H9 (cell line): ENCODE results near the gene TMPRSS6. TPM values are rescaled to one million over a fixed set of nuclear protein-coding genes. Genes with fewer than 3 reads are reported as not detected.

ENCODE experiments used
- DNase-seq: peaks from one replicate; pipeline ENCODE4 v3.0.0-alpha.2; 2017
- H2AFZ ChIP-seq: one replicate; pipeline ENCODE4 v1.6.1; 2013; ENCODE audit warnings: mild to moderate bottlenecking, low read length, control low read depth, moderate library complexity
- H2AK5ac ChIP-seq: 2 replicates; pipeline ENCODE4 v1.6.1; 2013; ENCODE audit warnings: low read length, control low read depth, mixed read lengths; ENCODE audit not compliant: insufficient read length
- H2BK120ac ChIP-seq: one replicate; pipeline ENCODE4 v1.6.1; 2013; ENCODE audit warnings: low read depth, mild to moderate bottlenecking, low read length, control low read depth, inconsistent platforms; ENCODE audit not compliant: poor library complexity, severe bottlenecking
- H2BK12ac ChIP-seq: 2 replicates; pipeline ENCODE4 v1.6.1; 2013; ENCODE audit warnings: low read length, control low read depth, mixed read lengths, low read depth; ENCODE audit not compliant: insufficient read length
- H2BK15ac ChIP-seq: 2 replicates; pipeline ENCODE4 v1.6.1; 2013; ENCODE audit warnings: low read depth, low read length, control low read depth
- H2BK20ac ChIP-seq: one replicate; pipeline ENCODE4 v1.6.1; 2013; ENCODE audit warnings: low read depth, mild to moderate bottlenecking, low read length, control low read depth, inconsistent platforms; ENCODE audit not compliant: poor library complexity, severe bottlenecking
- H2BK5ac ChIP-seq: 2 replicates; pipeline ENCODE4 v1.6.1; 2013; ENCODE audit warnings: low read length, control low read depth, mixed read lengths; ENCODE audit not compliant: insufficient read length
- H3K14ac ChIP-seq: 2 replicates; pipeline ENCODE4 v1.6.1; 2013; ENCODE audit warnings: low read length, control low read depth; ENCODE audit not compliant: insufficient read depth
- H3K18ac ChIP-seq: 2 replicates; pipeline ENCODE4 v1.6.1; 2013; ENCODE audit warnings: low read depth, mild to moderate bottlenecking, mixed read lengths, low read length, control low read depth; ENCODE audit not compliant: insufficient read length
- H3K23ac ChIP-seq: 2 replicates; pipeline ENCODE4 v1.6.1; 2013; ENCODE audit warnings: low read length, control low read depth, mixed read lengths, low read depth; ENCODE audit not compliant: insufficient read length
- H3K23me2 ChIP-seq: 2 replicates; pipeline ENCODE4 v1.6.1; 2013; ENCODE audit warnings: low read depth, mild to moderate bottlenecking, mixed read lengths, low read length, control low read depth; ENCODE audit not compliant: insufficient read length, poor library complexity, severe bottlenecking
- H3K27ac ChIP-seq: 2 replicates; pipeline ENCODE4 v1.5.1; 2013; ENCODE audit warnings: low read length, control low read depth, mixed read lengths, low read depth; ENCODE audit not compliant: insufficient read length
- H3K27me3 ChIP-seq: 2 replicates; pipeline ENCODE4 v1.6.1; 2013; ENCODE audit warnings: low read length, control low read depth, inconsistent platforms; ENCODE audit not compliant: insufficient read depth
- H3K4ac ChIP-seq: 2 replicates; pipeline ENCODE4 v1.6.1; 2013; ENCODE audit warnings: low read depth, mild to moderate bottlenecking, control low read depth, inconsistent platforms, low read length, moderate library complexity
- H3K4me1 ChIP-seq: 2 replicates; pipeline ENCODE4 v1.6.1; 2013; ENCODE audit warnings: low read length, control low read depth, inconsistent platforms; ENCODE audit not compliant: insufficient read depth
- H3K4me2 ChIP-seq: 2 replicates; pipeline ENCODE4 v1.6.1; 2013; ENCODE audit warnings: low read length, control low read depth, mixed read lengths; ENCODE audit not compliant: insufficient read length, insufficient read depth
- H3K56ac ChIP-seq: 2 replicates; pipeline ENCODE4 v1.6.1; 2013; ENCODE audit warnings: low read depth, mild to moderate bottlenecking, mixed read lengths, low read length, control low read depth; ENCODE audit not compliant: insufficient read length
- H3K79me1 ChIP-seq: 2 replicates; pipeline ENCODE4 v1.6.1; 2013; ENCODE audit warnings: low read depth, mild to moderate bottlenecking, moderate library complexity, low read length, control low read depth, inconsistent platforms; ENCODE audit not compliant: insufficient read depth, poor library complexity, severe bottlenecking
- H3K79me2 ChIP-seq: 2 replicates; pipeline ENCODE4 v1.6.1; 2013; ENCODE audit warnings: low read length, control low read depth, inconsistent platforms; ENCODE audit not compliant: insufficient read depth
- H3K9ac ChIP-seq: 2 replicates; pipeline ENCODE4 v1.6.1; 2013; ENCODE audit warnings: low read length, control low read depth, mixed read lengths; ENCODE audit not compliant: insufficient read length; ENCODE audit errors: extremely low read depth
- H3K9me3 ChIP-seq: one replicate; pipeline ENCODE4 v1.6.1; 2013; ENCODE audit warnings: low read depth, low read length, inconsistent platforms; ENCODE audit not compliant: control insufficient read depth
- H3T11ph ChIP-seq: one replicate; pipeline ENCODE4 v1.6.1; 2013; ENCODE audit warnings: mild to moderate bottlenecking, low read length, control low read depth, inconsistent platforms
- H4K20me1 ChIP-seq: one replicate; pipeline ENCODE4 v1.6.1; 2013; ENCODE audit not compliant: control insufficient read depth, insufficient read length, insufficient read depth
- H4K5ac ChIP-seq: 2 replicates; pipeline ENCODE4 v1.6.1; 2013; ENCODE audit warnings: low read depth, mild to moderate bottlenecking, mixed read lengths, low read length, control low read depth; ENCODE audit not compliant: insufficient read length
- H4K8ac ChIP-seq: replicated peaks from 2 replicates; pipeline ENCODE4 v1.6.1; 2013; ENCODE audit warnings: low read length, control low read depth, mixed read lengths, low read depth; ENCODE audit not compliant: insufficient read length
- H4K91ac ChIP-seq: 2 replicates; pipeline ENCODE4 v1.6.1; 2013; ENCODE audit warnings: low read depth, mild to moderate bottlenecking, moderate library complexity, mixed read lengths, low read length, control low read depth; ENCODE audit not compliant: insufficient read length
- H3K27ac Mint-ChIP-seq, 3 experiments: 2 replicates in 2 of 3; 3 replicates in 1 of 3; pipeline ENCODE4 v1.8.0; 2020 to 2021; ENCODE audit warnings: mixed read lengths in 3 of 3, mild to moderate bottlenecking in 1 of 3, moderate library complexity in 1 of 3
- H3K27me3 Mint-ChIP-seq: 2 replicates; pipeline ENCODE4 v1.8.0; 2021; ENCODE audit warnings: low read depth, mild to moderate bottlenecking, moderate library complexity, mixed read lengths
- H3K36me3 Mint-ChIP-seq, 3 experiments: 2 replicates in 2 of 3; 3 replicates in 1 of 3; pipeline ENCODE4 v1.8.0; 2020 to 2021; ENCODE audit warnings: low read depth in 3 of 3, mixed read lengths in 3 of 3; ENCODE audit not compliant: insufficient read depth in 1 of 3
- H3K4me1 Mint-ChIP-seq, 2 experiments: 2 replicates each; pipeline ENCODE4 v1.8.0; 2020; ENCODE audit warnings: mixed read lengths in 2 of 2
- H3K4me3 Mint-ChIP-seq, 2 experiments: 2 replicates in 1 of 2; 3 replicates in 1 of 2; pipeline ENCODE4 v1.8.0; 2020 to 2021; ENCODE audit warnings: mild to moderate bottlenecking in 2 of 2, mixed read lengths in 2 of 2, moderate library complexity in 1 of 2
- H3K9me3 Mint-ChIP-seq, 2 experiments: 2 replicates in 1 of 2; 3 replicates in 1 of 2; pipeline ENCODE4 v1.8.0; 2020; ENCODE audit warnings: mild to moderate bottlenecking in 2 of 2, mixed read lengths in 2 of 2, moderate library complexity in 1 of 2
- CTCF ChIP-seq: fragments of 200-600 bp; sonication (generic); conservative IDR thresholded peaks from 3 replicates; pipeline ENCODE4 v1.8.0; 2021; ENCODE audit warnings: antibody characterized with exemption, mild to moderate bottlenecking
- WGBS: extraction: QIAGEN DNeasy Blood & Tissue Kit; methylation state at CpG from one replicate; pipeline ENCODE4 v1.1.7; 2013; ENCODE audit warnings: missing lambda C conversion rate, low lambda C conversion rate, mixed read lengths; ENCODE audit not compliant: insufficient read length; ENCODE audit errors: extremely low coverage; 5-methylcytosine and 5-hydroxymethylcytosine counted together
- total RNA-seq: library from RNA; stranded (reverse); gene quantifications from 2 replicates; pipeline ENCODE4 v1.2.1, GENCODE V29; 2021

The TMPRSS6 gene
- total RNA-seq, 1 experiment from 2014 or later = not detected

- Histone ChIP-seq H2BK20ac (no peak overlapping the region), H3K79me1 (no peaks in the 10 kb centered on the region), H2AK5ac (no peak overlapping the region), H4K20me1 (peaks cover 2% of the 10 kb centered on the region), H3K4me2 (no peak overlapping the region), H3K4me1 (no peaks in the 10 kb centered on the region), H2BK12ac (no peak overlapping the region), H3T11ph (no peak overlapping the region), H3K4ac (no peak overlapping the region), H3K56ac (no peak overlapping the region), H3K27me3 (peaks cover 16% of the 10 kb centered on the region), H4K8ac (no peak overlapping the region), H3K14ac (no peak overlapping the region), H4K5ac (no peak overlapping the region), H2BK120ac (no peak overlapping the region), H4K91ac (no peak overlapping the region), H3K23me2 (peaks cover 3% of the 10 kb centered on the region), H2AFZ (no peak overlapping the region), H3K23ac (no peak overlapping the region), H2BK15ac (no peak overlapping the region), H2BK5ac (no peak overlapping the region), H3K18ac (no peak overlapping the region), H3K9ac (no peak overlapping the region), H3K9me3 (no peaks in the 10 kb centered on the region), H3K79me2 (no peaks in the 10 kb centered on the region), H3K27ac (no peak overlapping the region)
- Mint-ChIP-seq H3K4me1 (no peaks in the 10 kb centered on the region), H3K36me3 (peaks cover 0 to 2% (median under 1%) of the 10 kb centered on the region in 3 experiments; a peak in 2 of 7 replicates), H3K27me3 (peaks cover 38% of the 10 kb centered on the region), H3K9me3 (no peaks in the 10 kb centered on the region), H3K27ac (no peak overlapping the region; a peak in 1 of 7 replicates), H3K4me3 (0 out of 5 replicates have a peak overlapping the region, but pooled peaks of 1 of the 2 experiments have one; percentile 9)
- DNase-seq = no peak
- no CpG with 5 or more reads among the region's 9 CpGs for WGBS
- TF ChIP-seq CTCF = no peak
Measured at GRCh38 chr22:37069719-37070118, 39.8 kb downstream of the TMPRSS6 start.
